Activated naive CD4-positive, alpha-beta T cell treated with anti-CD3 and anti-CD28 coated beads, Interleukin-2, amount 10 ng/mL, durations not matched to agents 5 hours and 36 hours (primary cell): ENCODE results near the gene B4GALNT3. TPM values are rescaled to one million over a fixed set of nuclear protein-coding genes. Genes with fewer than 3 reads are reported as not detected.

Experiments
- total RNA-seq, 2 experiments: library from RNA; stranded (reverse); gene quantifications; one replicate each; pipeline ENCODE4 v1.2.3, GENCODE V29; 2021

The B4GALNT3 gene
- under 1 TPM; 0.66 to 0.87 TPM for total RNA-seq

DNA sequence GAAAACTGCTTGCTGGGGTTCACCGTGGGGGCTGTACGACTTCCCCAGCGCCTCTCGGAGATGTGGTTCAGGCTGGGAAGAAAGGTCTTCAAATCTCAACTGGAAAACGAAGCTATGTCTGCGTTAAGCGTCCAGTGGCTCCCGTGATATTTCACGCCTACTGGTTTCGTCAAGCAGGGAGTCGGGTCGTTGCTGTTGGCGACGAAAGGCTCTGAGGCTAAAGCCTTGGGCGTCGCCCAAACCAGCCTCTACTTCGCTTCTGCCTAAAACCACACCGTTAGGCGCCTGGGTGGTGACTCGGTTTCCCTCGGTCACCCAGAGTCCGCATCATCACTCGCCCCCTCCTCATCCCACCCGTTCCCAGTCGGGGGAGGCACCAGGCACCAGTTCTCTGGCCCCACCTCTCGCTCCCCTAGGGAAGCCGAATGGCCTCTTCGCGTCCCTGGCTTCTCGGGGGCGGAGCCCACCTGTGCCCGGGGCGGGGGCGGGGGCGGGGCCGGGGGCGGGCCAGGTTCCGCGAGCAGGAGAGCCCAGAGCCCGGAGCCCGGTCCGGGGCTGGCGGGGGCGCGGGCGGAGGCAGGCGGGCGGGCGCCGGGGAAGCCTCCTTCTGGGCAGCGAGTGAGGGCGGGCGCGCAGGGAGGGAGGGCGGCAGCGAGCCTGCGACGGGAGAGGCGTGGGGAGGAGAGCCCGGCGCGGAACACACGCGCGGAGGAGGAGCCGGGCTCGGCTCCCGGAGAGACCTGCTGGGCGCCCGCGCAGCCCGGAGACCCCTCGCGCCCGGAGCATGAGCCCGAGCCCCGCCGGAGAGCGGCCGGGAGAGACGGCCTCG is at the start of gene B4GALNT3:
Gene B4GALNT3 (plus strand): TSS at position 510 of the 829 bp plus-strand sequence. CDS start 438 bp downstream, outside the sequence.

Other genes with a start within 250 kb of the B4GALNT3 start
- gene SLC6A12, start 245.8 kb upstream of the B4GALNT3 start, total RNA-seq, result not detected
- gene SLC6A13, start 197.1 kb upstream of the B4GALNT3 start, total RNA-seq, result not detected
- gene KDM5A, start 70.6 kb upstream of the B4GALNT3 start, total RNA-seq, result 10 to 100 TPM; 83.2 to 99.6 TPM
- gene CCDC77, start 58.3 kb upstream of the B4GALNT3 start, total RNA-seq, result 10 to 100 TPM; 11.4 to 12.7 TPM
- gene NINJ2, start 203.5 kb downstream of the B4GALNT3 start, total RNA-seq, result 1 to 10 TPM; 3.5 to 3.9 TPM